LNCaP clone FGC (cell line): ENCODE results near the gene RNASE11.

Source experiments
- DNase-seq: peaks from one replicate; pipeline ENCODE4 v3.0.0-alpha.2; 2011; ENCODE audit warnings: low read depth
- H3K4me3 ChIP-seq: 2 replicates; pipeline ENCODE4 v1.5.1; 2011; ENCODE audit warnings: mild to moderate bottlenecking, low read depth, low read length, control low read depth
- CTCF ChIP-seq: IDR thresholded peaks from 2 replicates; pipeline ENCODE4 v1.5.1; 2012; ENCODE audit warnings: mild to moderate bottlenecking; ENCODE audit not compliant: control insufficient read depth, insufficient read depth; ENCODE audit errors: extremely low read depth

Gene RNASE11

GRCh38 chr14:20587489-20588154, at the start of gene RNASE11:
TSS of gene RNASE11 (minus strand) at chr14:20588001.
- no peak for TF ChIP-seq CTCF
- no peak for DNase-seq
- H3K4me3 ChIP-seq: no peak within 1 kb of the TSS

GRCh38 chr14:20632831-20633691, 45.3 kb upstream of the RNASE11 start:
- no peak for TF ChIP-seq CTCF
- peak overlapping the region; percentile 70 for H3K4me3 ChIP-seq
- DNase-seq: peak; percentile 83

GRCh38 chr14:20632448-20632830, 44.6 kb upstream of the RNASE11 start:
- DNase-seq: no peak
- peak overlapping the region; percentile 70 for H3K4me3 ChIP-seq
- no peak for TF ChIP-seq CTCF

- peak overlapping the region; percentile 70 for H3K4me3 ChIP-seq
- peak; percentile 73 for DNase-seq
- no peak for TF ChIP-seq CTCF
Measured at GRCh38 chr14:20631880-20632389, 44.1 kb upstream of the RNASE11 start.

GRCh38 chr14:20631023-20631879, 43.5 kb upstream of the RNASE11 start:
- DNase-seq: no peak
- H3K4me3 ChIP-seq: peak overlapping the region; percentile 70
- no peak for TF ChIP-seq CTCF

- H3K4me3 ChIP-seq: peak overlapping the region; percentile 70
- TF ChIP-seq CTCF: no peak
- DNase-seq: no peak
Measured at GRCh38 chr14:20630340-20631022, 42.7 kb upstream of the RNASE11 start.
